ENCODE results near the gene CPSF2.
A peak's percentile ranks its signal among the peaks of the same experiment; 100 is the strongest.

CPSF2 gene

DNA sequence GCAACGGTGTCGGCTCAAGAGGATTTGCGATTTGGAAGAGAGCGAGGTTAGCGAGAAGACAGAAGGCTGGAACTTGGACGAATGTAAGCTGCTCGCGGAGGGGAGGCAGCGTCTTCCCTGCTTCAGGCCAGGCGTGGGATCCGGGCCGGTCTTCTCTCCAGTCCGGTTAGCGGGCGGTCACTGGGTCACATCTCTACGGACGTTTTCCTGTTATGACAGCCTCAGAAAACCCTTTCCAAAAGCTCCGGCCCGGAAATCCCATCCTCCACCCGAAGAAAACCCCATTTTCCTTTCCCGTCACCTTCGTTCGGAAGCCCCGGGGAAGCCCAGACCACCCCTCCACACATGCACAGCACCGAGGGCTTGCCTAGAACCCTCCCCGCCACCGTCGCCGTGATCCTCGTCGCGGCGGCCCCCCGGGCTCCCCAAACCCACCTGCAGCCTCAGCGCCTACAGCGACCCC, 531 bp upstream of the CPSF2 start:
- Histone ChIP-seq H3K4me1 (ENCODE audit: control insufficient read depth, insufficient read depth, low read length) (peaks cover 8% of the 10 kb centered on the region), H3K27me3 (ENCODE audit: control insufficient read depth, insufficient read depth, low read length) (no peaks in the 10 kb centered on the region), H3K9ac (ENCODE audit: low read length) (peak overlapping the region; percentile 80), H3K27ac (ENCODE audit: low read depth, low read length) (peak overlapping the region; percentile 97), H3K4me3 (ENCODE audit: low read length) (peak overlapping the region; percentile 84), H3K36me3 (ENCODE audit: control insufficient read depth, insufficient read depth, low read length) (peaks cover 4% of the 10 kb centered on the region)

DNA sequence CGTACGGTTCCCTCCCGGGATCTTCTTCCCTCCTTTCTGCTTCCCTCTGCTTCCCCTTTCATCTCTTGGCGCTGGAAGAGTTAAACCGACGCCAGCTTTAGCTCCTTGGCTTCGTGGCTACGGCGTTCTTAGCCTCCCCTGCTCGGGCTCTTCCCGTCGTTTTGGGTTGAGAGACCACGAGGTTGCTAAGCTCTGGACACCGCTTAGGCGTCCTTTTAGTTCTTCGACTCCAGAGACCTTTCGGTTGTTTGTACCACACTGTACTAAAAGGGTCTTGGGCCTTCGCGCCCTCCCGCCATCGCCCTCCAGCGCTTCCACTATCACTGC, 545 bp downstream of the CPSF2 start:
- Histone ChIP-seq H3K36me3 (ENCODE audit: control insufficient read depth, insufficient read depth, low read length) (no peaks in the 10 kb centered on the region), H3K4me1 (ENCODE audit: control insufficient read depth, insufficient read depth, low read length) (peaks cover 8% of the 10 kb centered on the region), H3K4me3 (ENCODE audit: low read length) (peak overlapping the region; percentile 84), H3K27ac (ENCODE audit: low read depth, low read length) (peak overlapping the region; percentile 97), H3K9ac (ENCODE audit: low read length) (peak overlapping the region; percentile 80), H3K27me3 (ENCODE audit: control insufficient read depth, insufficient read depth, low read length) (no peaks in the 10 kb centered on the region)

DNA sequence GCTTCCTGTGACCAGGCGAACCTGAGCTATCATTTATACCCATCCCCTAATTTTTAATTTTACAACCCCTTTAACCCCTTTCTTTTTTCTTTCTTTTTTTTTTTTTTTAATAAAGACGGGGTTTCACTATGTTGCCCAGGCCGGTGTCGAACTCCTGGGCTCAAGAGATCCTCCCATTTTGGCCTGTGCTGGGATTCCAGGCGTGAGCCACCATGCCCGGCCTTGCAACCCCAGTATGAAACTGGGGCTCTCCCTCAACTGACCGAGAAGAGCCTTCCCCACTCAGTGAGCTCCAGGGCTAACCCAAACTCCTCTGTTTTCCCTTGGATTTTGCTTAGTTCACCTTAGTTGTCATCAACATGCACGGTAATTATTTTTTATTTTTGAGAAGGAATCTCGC, 992 bp downstream of the CPSF2 start:
- no peaks in the 10 kb centered on the region for H3K27me3 ChIP-seq (ENCODE audit: control insufficient read depth, insufficient read depth, low read length)
- H3K27ac ChIP-seq (ENCODE audit: low read depth, low read length), result peak overlapping the region; percentile 97
- H3K36me3 ChIP-seq (ENCODE audit: control insufficient read depth, insufficient read depth, low read length), result no peaks in the 10 kb centered on the region
- peak overlapping the region; percentile 84 for H3K4me3 ChIP-seq (ENCODE audit: low read length)
- H3K4me1 ChIP-seq (ENCODE audit: control insufficient read depth, insufficient read depth, low read length), result peaks cover 8% of the 10 kb centered on the region
- peak overlapping the region; percentile 80 for H3K9ac ChIP-seq (ENCODE audit: low read length)

DNA sequence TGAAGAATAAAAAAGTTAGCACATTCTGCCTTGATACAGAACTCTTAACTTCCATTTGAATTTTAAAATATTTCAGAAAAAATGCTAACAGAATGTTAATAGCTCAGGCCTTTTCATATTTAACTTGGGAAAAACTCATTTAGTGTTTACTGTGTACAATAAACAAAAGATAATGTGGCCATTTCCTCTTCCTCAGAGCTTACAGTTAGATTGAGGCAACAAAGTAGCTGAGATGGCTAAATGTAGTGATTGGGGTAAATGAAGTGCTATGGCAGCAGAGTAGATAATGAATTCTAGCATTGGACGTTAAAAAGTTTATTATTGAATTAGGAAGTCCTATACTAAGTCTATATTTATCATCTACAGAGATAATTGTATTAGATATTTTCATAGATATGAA, 12.7 kb downstream of the CPSF2 start:
- H3K27ac ChIP-seq (ENCODE audit: low read depth, low read length), result no peak overlapping the region
- H3K27me3 ChIP-seq (ENCODE audit: control insufficient read depth, insufficient read depth, low read length), result no peaks in the 10 kb centered on the region
- H3K9ac ChIP-seq (ENCODE audit: low read length), result no peak overlapping the region
- no peak overlapping the region for H3K4me3 ChIP-seq (ENCODE audit: low read length)
- no peaks in the 10 kb centered on the region for H3K4me1 ChIP-seq (ENCODE audit: control insufficient read depth, insufficient read depth, low read length)
- H3K36me3 ChIP-seq (ENCODE audit: control insufficient read depth, insufficient read depth, low read length), result peaks cover 8% of the 10 kb centered on the region

DNA sequence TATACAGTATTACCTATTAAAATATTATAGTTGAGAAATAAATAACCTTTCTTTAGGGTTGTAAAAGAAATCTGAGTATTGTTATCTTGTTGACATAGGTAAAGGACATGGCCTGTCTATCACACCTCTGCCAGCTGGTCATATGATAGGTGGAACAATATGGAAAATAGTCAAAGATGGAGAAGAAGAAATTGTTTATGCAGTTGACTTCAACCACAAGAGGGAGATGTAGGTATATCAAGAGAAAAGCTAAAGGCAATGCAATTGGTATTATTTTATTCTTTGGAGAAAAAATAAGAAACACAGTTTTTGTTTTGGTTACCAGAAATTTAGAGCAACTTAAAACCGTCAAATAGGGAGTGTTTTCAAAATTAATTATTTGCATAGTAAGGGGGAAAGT, 13.5 kb downstream of the CPSF2 start:
- Histone ChIP-seq H3K27ac (ENCODE audit: low read depth, low read length) (no peak overlapping the region), H3K4me3 (ENCODE audit: low read length) (no peak overlapping the region), H3K27me3 (ENCODE audit: control insufficient read depth, insufficient read depth, low read length) (no peaks in the 10 kb centered on the region), H3K4me1 (ENCODE audit: control insufficient read depth, insufficient read depth, low read length) (no peaks in the 10 kb centered on the region), H3K9ac (ENCODE audit: low read length) (no peak overlapping the region), H3K36me3 (ENCODE audit: control insufficient read depth, insufficient read depth, low read length) (peaks cover 8% of the 10 kb centered on the region)

DNA sequence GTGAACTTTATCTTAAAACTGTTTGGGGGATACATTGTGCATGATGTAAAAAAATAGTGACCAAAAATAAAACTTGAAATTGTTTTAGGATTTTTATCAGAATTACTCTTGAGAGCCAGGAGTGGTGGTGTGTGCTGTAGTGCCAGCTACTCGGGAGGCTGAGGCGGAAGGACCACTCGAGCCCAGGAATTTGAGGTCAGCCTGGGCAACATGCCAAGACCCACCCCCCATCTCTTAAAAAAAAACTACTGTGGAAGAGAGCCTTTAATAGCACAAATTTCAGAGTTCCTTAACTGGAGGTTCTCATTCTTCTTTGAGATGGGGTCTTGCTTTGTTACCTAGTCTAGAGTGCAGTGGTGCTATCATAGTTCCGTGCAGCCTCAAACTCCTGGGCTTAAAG, 21.5 kb downstream of the CPSF2 start:
- Histone ChIP-seq H3K27ac (ENCODE audit: low read depth, low read length) (no peak overlapping the region), H3K27me3 (ENCODE audit: control insufficient read depth, insufficient read depth, low read length) (no peaks in the 10 kb centered on the region), H3K4me3 (ENCODE audit: low read length) (no peak overlapping the region), H3K9ac (ENCODE audit: low read length) (no peak overlapping the region), H3K36me3 (ENCODE audit: control insufficient read depth, insufficient read depth, low read length) (peaks cover 14% of the 10 kb centered on the region), H3K4me1 (ENCODE audit: control insufficient read depth, insufficient read depth, low read length) (no peaks in the 10 kb centered on the region)

DNA sequence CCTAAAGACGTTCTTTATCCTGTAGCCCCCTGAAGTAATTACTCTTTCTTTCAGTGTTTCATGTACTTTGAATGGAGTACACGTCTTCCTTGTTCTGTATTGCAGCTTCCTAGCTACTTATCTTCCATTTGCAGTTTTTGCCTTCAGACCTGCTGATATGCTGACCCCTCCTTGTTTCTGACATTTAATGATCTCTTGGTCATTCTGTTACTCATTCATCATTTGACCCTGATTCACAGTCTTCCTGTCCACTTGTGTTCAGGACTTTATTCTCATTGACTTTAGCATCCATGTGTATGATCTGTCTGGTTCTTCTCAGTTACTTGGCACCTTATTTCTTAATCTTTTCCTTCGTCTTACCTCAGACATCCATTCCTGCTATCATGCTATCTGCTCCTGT, 22.2 kb downstream of the CPSF2 start:
- Histone ChIP-seq H3K4me1 (ENCODE audit: control insufficient read depth, insufficient read depth, low read length) (no peaks in the 10 kb centered on the region), H3K9ac (ENCODE audit: low read length) (no peak overlapping the region), H3K36me3 (ENCODE audit: control insufficient read depth, insufficient read depth, low read length) (peaks cover 14% of the 10 kb centered on the region)

DNA sequence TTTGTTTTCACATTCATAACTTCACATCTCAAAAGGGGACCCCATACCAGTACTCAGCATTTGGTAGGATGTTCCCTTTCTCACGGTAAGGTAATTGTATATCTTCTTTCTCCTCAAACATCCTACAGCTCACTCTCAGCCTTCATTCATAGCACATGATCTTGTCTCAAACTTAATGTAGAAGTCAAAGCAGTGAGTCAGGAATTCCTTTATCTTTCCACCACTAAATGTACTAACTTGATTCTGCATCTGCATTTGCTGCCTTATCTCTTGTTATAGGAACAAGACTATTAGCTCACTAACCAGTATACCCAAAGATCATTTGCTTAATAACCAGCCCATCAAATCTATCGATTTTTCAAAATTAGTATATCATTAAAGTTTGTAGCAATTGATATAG, 22.9 kb downstream of the CPSF2 start:
- Histone ChIP-seq H3K27me3 (ENCODE audit: control insufficient read depth, insufficient read depth, low read length) (no peaks in the 10 kb centered on the region), H3K4me1 (ENCODE audit: control insufficient read depth, insufficient read depth, low read length) (no peaks in the 10 kb centered on the region), H3K27ac (ENCODE audit: low read depth, low read length) (no peak overlapping the region), H3K36me3 (ENCODE audit: control insufficient read depth, insufficient read depth, low read length) (peaks cover 14% of the 10 kb centered on the region), H3K4me3 (ENCODE audit: low read length) (no peak overlapping the region), H3K9ac (ENCODE audit: low read length) (no peak overlapping the region)

More for the DNA sequence above, 22.2 kb downstream of the CPSF2 start:
- Histone ChIP-seq H3K4me3 (ENCODE audit: low read length) (no peak overlapping the region), H3K27me3 (ENCODE audit: control insufficient read depth, insufficient read depth, low read length) (no peaks in the 10 kb centered on the region), H3K27ac (ENCODE audit: low read depth, low read length) (no peak overlapping the region)

DNA sequence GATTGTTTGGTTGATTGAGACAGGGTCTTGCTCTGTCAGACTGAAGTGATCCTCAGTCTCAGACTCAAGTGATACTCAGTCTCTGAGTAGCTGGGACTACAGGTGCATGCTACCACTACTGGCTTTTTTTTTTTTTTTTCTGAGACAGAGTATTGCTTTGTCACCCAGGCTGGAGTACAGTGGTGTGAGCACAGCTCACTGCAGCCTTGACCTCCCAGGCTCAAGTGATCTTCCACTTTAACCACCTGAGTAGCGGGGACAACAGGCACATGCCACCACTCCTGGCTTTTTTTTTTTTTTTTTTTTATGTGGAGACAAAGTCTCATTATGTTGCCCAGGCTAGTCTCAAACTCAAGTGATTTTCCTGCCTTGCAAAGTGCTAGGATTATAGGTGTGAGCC, 31.8 kb downstream of the CPSF2 start:
- Histone ChIP-seq H3K9ac (ENCODE audit: low read length) (no peak overlapping the region), H3K36me3 (ENCODE audit: control insufficient read depth, insufficient read depth, low read length) (peaks cover 24% of the 10 kb centered on the region), H3K4me1 (ENCODE audit: control insufficient read depth, insufficient read depth, low read length) (no peaks in the 10 kb centered on the region), H3K27me3 (ENCODE audit: control insufficient read depth, insufficient read depth, low read length) (no peaks in the 10 kb centered on the region), H3K27ac (ENCODE audit: low read depth, low read length) (no peak overlapping the region), H3K4me3 (ENCODE audit: low read length) (no peak overlapping the region)

DNA sequence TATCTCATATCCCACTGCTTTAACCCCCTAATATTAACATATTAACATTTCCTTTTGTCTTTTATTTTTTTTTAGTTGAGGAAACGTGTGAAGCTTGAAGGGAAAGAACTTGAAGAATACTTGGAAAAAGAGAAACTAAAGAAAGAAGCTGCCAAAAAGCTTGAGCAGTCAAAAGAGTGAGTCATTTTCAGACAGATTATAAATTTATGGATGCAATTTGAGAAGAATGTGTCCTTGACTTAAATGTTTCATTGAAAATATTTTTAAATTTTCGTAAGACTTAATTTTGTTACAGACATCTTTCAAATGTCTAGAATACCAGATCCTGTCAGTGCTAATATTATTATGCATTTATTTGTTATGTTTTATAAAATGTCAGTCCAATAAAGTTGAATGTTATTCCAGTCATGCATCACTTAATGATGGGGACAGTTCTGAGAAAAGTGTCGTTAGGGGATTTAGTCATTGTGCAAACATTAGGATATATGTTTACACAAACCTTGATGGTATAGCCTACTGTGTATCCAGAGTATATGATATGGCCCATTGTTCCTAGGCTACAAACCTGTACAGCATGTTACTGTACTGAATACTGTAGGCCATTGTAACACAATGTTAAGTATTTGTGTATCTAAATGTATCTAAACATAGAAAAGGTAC, 32.6 kb downstream of the CPSF2 start:
- Histone ChIP-seq H3K36me3 (ENCODE audit: control insufficient read depth, insufficient read depth, low read length) (peaks cover 25% of the 10 kb centered on the region), H3K4me3 (ENCODE audit: low read length) (no peak overlapping the region)

DNA sequence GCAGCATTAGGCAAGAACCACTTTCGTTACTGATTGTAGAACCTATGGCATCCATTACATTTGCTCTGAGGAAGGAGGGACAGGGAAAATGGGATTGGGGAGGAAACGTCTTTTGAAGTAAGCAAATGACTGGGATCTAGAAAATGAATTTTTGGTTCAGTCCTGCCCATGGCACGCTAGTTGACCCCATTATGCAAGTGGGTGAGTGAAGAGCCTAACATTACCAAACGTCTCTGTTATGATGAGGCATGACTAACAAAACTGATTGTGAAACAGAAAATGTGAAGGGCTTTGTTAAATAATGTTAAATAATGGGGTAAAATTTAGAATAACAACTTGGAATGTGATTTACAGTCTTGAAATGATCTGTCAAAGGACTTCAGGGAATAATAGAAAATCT, 38.9 kb downstream of the CPSF2 start:
- Histone ChIP-seq H3K27me3 (ENCODE audit: control insufficient read depth, insufficient read depth, low read length) (no peaks in the 10 kb centered on the region), H3K27ac (ENCODE audit: low read depth, low read length) (no peak overlapping the region), H3K4me3 (ENCODE audit: low read length) (no peak overlapping the region), H3K36me3 (ENCODE audit: control insufficient read depth, insufficient read depth, low read length) (peaks cover 20% of the 10 kb centered on the region), H3K9ac (ENCODE audit: low read length) (no peak overlapping the region), H3K4me1 (ENCODE audit: control insufficient read depth, insufficient read depth, low read length) (no peaks in the 10 kb centered on the region)

More for the DNA sequence above, 32.6 kb downstream of the CPSF2 start:
- Histone ChIP-seq H3K27me3 (ENCODE audit: control insufficient read depth, insufficient read depth, low read length) (no peaks in the 10 kb centered on the region), H3K27ac (ENCODE audit: low read depth, low read length) (no peak overlapping the region), H3K9ac (ENCODE audit: low read length) (no peak overlapping the region), H3K4me1 (ENCODE audit: control insufficient read depth, insufficient read depth, low read length) (no peaks in the 10 kb centered on the region)

DNA sequence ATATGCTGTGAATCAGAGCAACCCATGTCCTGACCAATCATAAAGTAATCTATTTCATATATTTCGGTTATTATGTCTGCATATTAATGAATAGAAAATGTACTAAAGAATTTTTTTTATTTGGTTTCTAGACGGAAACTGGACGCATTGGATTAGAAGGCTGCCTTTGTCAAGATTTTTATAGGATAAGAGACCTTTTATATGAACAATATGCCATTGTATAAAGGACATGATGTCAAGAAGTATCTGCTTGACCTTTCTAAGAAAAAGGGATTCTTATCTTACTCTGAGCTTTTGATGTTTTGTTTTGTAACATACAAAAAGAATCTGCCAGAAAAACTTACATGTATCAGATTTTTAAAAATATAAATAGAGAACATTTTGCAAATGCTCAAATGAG, 39.8 kb downstream of the CPSF2 start:
- Histone ChIP-seq H3K27me3 (ENCODE audit: control insufficient read depth, insufficient read depth, low read length) (no peaks in the 10 kb centered on the region), H3K4me1 (ENCODE audit: control insufficient read depth, insufficient read depth, low read length) (no peaks in the 10 kb centered on the region), H3K27ac (ENCODE audit: low read depth, low read length) (no peak overlapping the region), H3K36me3 (ENCODE audit: control insufficient read depth, insufficient read depth, low read length) (peaks cover 17% of the 10 kb centered on the region), H3K9ac (ENCODE audit: low read length) (no peak overlapping the region), H3K4me3 (ENCODE audit: low read length) (no peak overlapping the region)

DNA sequence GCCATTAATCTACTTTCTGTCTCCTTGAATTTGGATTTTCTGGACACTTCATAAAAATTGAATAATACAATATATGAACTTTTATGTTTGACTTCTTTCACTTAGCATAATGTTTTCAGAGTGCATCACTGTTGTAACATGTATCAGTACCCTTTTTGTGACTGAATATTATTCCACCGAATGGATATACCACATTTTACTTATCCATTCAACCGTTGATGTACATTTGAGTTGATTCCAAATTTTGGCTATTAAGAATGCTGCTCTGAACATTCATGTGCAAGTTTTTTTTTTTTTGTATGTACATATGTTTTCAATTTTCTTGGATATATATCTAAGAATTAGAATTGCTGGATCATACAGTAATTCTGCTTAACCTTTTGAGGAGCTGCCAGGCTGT, 43.2 kb downstream of the CPSF2 start:
- no peaks in the 10 kb centered on the region for H3K27me3 ChIP-seq (ENCODE audit: control insufficient read depth, insufficient read depth, low read length)
- no peak overlapping the region for H3K9ac ChIP-seq (ENCODE audit: low read length)
- H3K27ac ChIP-seq (ENCODE audit: low read depth, low read length), result no peak overlapping the region
- peaks cover 5% of the 10 kb centered on the region for H3K36me3 ChIP-seq (ENCODE audit: control insufficient read depth, insufficient read depth, low read length)
- no peaks in the 10 kb centered on the region for H3K4me1 ChIP-seq (ENCODE audit: control insufficient read depth, insufficient read depth, low read length)
- no peak overlapping the region for H3K4me3 ChIP-seq (ENCODE audit: low read length)
